HEK293 (cell line): ENCODE results near the gene TSPO2.

Experiments
- ATF2 ChIP-seq: fragments of 450-650 bp; formaldehyde crosslinking; IDR thresholded peaks from 2 replicates; pipeline ENCODE4 v1.5.1; 2016; ENCODE audit warnings: missing biosample characterization, missing genetic modification characterization, low read depth
- CTCF ChIP-seq: fragments of 450-650 bp; formaldehyde crosslinking; IDR thresholded peaks from 2 replicates; pipeline ENCODE4 v1.5.1; 2016; ENCODE audit warnings: missing biosample characterization, missing genetic modification characterization
- PBX3 ChIP-seq: sonication (generic); formaldehyde crosslinking; IDR thresholded peaks from 2 replicates; pipeline ENCODE4 v1.8.1; 2022; ENCODE audit warnings: mild to moderate bottlenecking, moderate library complexity, missing genetic modification reagents
- ZBTB1 ChIP-seq: fragments of 450-650 bp; formaldehyde crosslinking; IDR thresholded peaks from 2 replicates; pipeline ENCODE4 v1.5.1; 2016; ENCODE audit warnings: missing biosample characterization, missing genetic modification characterization
- ZNF23 ChIP-seq: fragments of 450-650 bp; formaldehyde crosslinking; IDR thresholded peaks from 2 replicates; pipeline ENCODE4 v1.5.1; 2016; ENCODE audit warnings: missing biosample characterization, missing genetic modification characterization, borderline replicate concordance
- ZNF274 ChIP-seq, 2 experiments: fragments of 200-500 bp in 1 of 2; fragments of 450-650 bp in 1 of 2; sonication (Bioruptor generic) in 1 of 2; formaldehyde crosslinking in 1 of 2; IDR thresholded peaks; 2 replicates each; pipeline versions ENCODE4 v1.5.1 to v1.6.1; 2014 to 2016; ENCODE audit warnings: borderline replicate concordance in 1 of 2, inconsistent platforms in 1 of 2, low read length in 1 of 2, missing biosample characterization in 1 of 2, missing genetic modification characterization in 1 of 2
- ZNF324 ChIP-seq: fragments of 450-650 bp; formaldehyde crosslinking; IDR thresholded peaks from 2 replicates; pipeline ENCODE4 v1.5.1; 2016; ENCODE audit warnings: missing biosample characterization, missing genetic modification characterization
- ZNF366 ChIP-seq: fragments of 450-650 bp; formaldehyde crosslinking; conservative IDR thresholded peaks from 2 replicates; pipeline ENCODE4 v1.5.1; 2016; ENCODE audit warnings: missing biosample characterization, missing genetic modification characterization
- ZNF624 ChIP-seq: fragments of 450-650 bp; formaldehyde crosslinking; IDR thresholded peaks from 2 replicates; pipeline ENCODE4 v1.5.1; 2017; ENCODE audit warnings: missing biosample characterization, missing genetic modification characterization
- ZNF626 ChIP-seq: fragments of 450-650 bp; sonication (Bioruptor Pico); formaldehyde crosslinking; IDR thresholded peaks from 2 replicates; pipeline ENCODE4 v1.5.1; 2018; ENCODE audit warnings: missing biosample characterization, missing genetic modification characterization, inconsistent platforms
- ZNF704 ChIP-seq: fragments of 450-650 bp; formaldehyde crosslinking; IDR thresholded peaks from 2 replicates; pipeline ENCODE4 v1.5.1; 2016; ENCODE audit warnings: missing biosample characterization, missing genetic modification characterization
- ZNF768 ChIP-seq: fragments of 450-650 bp; formaldehyde crosslinking; IDR thresholded peaks from 2 replicates; pipeline ENCODE4 v1.5.1; 2018; ENCODE audit warnings: missing biosample characterization, mild to moderate bottlenecking, missing genetic modification characterization

- TF ChIP-seq CTCF (tag by site-specific recombination) (no peak), ZNF23 (no peak), PBX3 (no peak), ZNF274 (IDR thresholded peaks at IDR 0.05; ENCODE audit: low read length) (no peak), ZNF274 (tag by site-specific recombination; IDR thresholded peaks at IDR 0.05; ENCODE audit: borderline replicate concordance) (no peak), ZNF324 (tag by site-specific recombination) (peak; percentile 84; the same call in 1 of the 2 replicates), ZBTB1 (tag by site-specific recombination) (no peak), ZNF366 (peak; percentile 48; the same call in 1 of the 2 replicates), ZNF704 (no peak), ZNF768 (tag by site-specific recombination) (no peak), ATF2 (tag by site-specific recombination) (no peak), ZNF626 (tag by site-specific recombination) (no peak), ZNF624 (tag by site-specific recombination) (no peak)
These were observed 29.9 kb downstream of the TSPO2 start, which contains the start of gene OARD1 for GRCh38 chr6:41071923-41072835.
